Measurements from ENCODE around the gene SUSD4.

The SUSD4 gene

GRCh38 chr1:223246476-223247112 lies 117.4 kb downstream of the SUSD4 start:
- DNase-seq: no peak

GRCh38 chr1:223245983-223246382 lies 118.0 kb downstream of the SUSD4 start:
- no peak for DNase-seq

GRCh38 chr1:223245411-223245810 lies 118.6 kb downstream of the SUSD4 start:
- no peak for DNase-seq

- no peak for DNase-seq
Measured at GRCh38 chr1:223244366-223245103, 119.4 kb downstream of the SUSD4 start.

- no peak for DNase-seq
Measured at GRCh38 chr1:223243441-223244050, 120.4 kb downstream of the SUSD4 start.

GRCh38 chr1:223242971-223243370 lies 121.0 kb downstream of the SUSD4 start:
- no peak for DNase-seq

- no peak for DNase-seq
Measured at GRCh38 chr1:223242382-223242955, 121.5 kb downstream of the SUSD4 start.

GRCh38 chr1:223240122-223240521 lies 123.9 kb downstream of the SUSD4 start:
- no peak for DNase-seq

- DNase-seq: no peak
Measured at GRCh38 chr1:223235091-223235490, 128.9 kb downstream of the SUSD4 start.

GRCh38 chr1:223234534-223234933 lies 129.4 kb downstream of the SUSD4 start:
- no peak for DNase-seq

GRCh38 chr1:223234170-223234514 lies 129.8 kb downstream of the SUSD4 start:
- no peak for DNase-seq

GRCh38 chr1:223233410-223234169 lies 130.4 kb downstream of the SUSD4 start:
- DNase-seq: no peak

GRCh38 chr1:223233019-223233409 lies 131.0 kb downstream of the SUSD4 start:
- DNase-seq: no peak

GRCh38 chr1:223231581-223231980 lies 132.4 kb downstream of the SUSD4 start:
- no peak for DNase-seq

- no peak for DNase-seq
Measured at GRCh38 chr1:223231011-223231572, 132.9 kb downstream of the SUSD4 start.

GRCh38 chr1:223230161-223230881 lies 133.7 kb downstream of the SUSD4 start:
- no peak for DNase-seq

- no peak for DNase-seq
Measured at GRCh38 chr1:223229756-223230155, 134.2 kb downstream of the SUSD4 start.

GRCh38 chr1:223228931-223229528 lies 134.9 kb downstream of the SUSD4 start:
- no peak for DNase-seq

GRCh38 chr1:223228201-223228600 lies 135.8 kb downstream of the SUSD4 start:
- DNase-seq: no peak

GRCh38 chr1:223227486-223228196 lies 136.3 kb downstream of the SUSD4 start:
- DNase-seq: no peak

GRCh38 chr1:223227031-223227430 lies 136.9 kb downstream of the SUSD4 start:
- no peak for DNase-seq

Measured in RPMI8226 (cell line).